Hepatocyte (in vitro differentiated cells): Measurements from ENCODE around the gene WASF2. TPM values are rescaled to one million over a fixed set of nuclear protein-coding genes. Genes with fewer than 3 reads are reported as not detected.
A peak's percentile ranks its signal among the peaks of the same experiment; 100 is the strongest.

Source experiments
- DNase-seq: peaks from one replicate; pipeline ENCODE4 v3.0.0-alpha.2; 2016; ENCODE audit warnings: low spot score
- H2AFZ ChIP-seq: fragments of 200-600 bp; sonication (generic); 2 replicates; pipeline ENCODE4 v1.6.0; 2016; ENCODE audit warnings: antibody characterized with exemption, mild to moderate bottlenecking
- H3K27ac ChIP-seq: fragments of 200-600 bp; sonication (generic); 2 replicates; pipeline ENCODE4 v1.5.1; 2016; ENCODE audit warnings: mild to moderate bottlenecking
- H3K27me3 ChIP-seq: fragments of 200-600 bp; sonication (generic); 2 replicates; pipeline ENCODE4 v1.6.1; 2016
- H3K36me3 ChIP-seq: fragments of 200-600 bp; sonication (generic); replicated peaks from 2 replicates; pipeline ENCODE4 v1.5.1; 2016; ENCODE audit warnings: low read depth; ENCODE audit not compliant: insufficient read depth
- H3K4me1 ChIP-seq: fragments of 200-600 bp; sonication (generic); 2 replicates; pipeline ENCODE4 v1.5.1; 2016; ENCODE audit warnings: mild to moderate bottlenecking, moderate library complexity; ENCODE audit not compliant: insufficient read depth
- H3K4me2 ChIP-seq: fragments of 200-600 bp; sonication (generic); 2 replicates; pipeline ENCODE4 v1.6.0; 2016
- H3K4me3 ChIP-seq: fragments of 200-600 bp; sonication (generic); 2 replicates; pipeline ENCODE4 v1.5.1; 2016; ENCODE audit warnings: mild to moderate bottlenecking
- H3K79me2 ChIP-seq: fragments of 200-600 bp; sonication (generic); 2 replicates; pipeline ENCODE4 v1.6.0; 2017; ENCODE audit warnings: mild to moderate bottlenecking
- H3K9me2 ChIP-seq: fragments of 200-600 bp; sonication (generic); replicated peaks from 2 replicates; pipeline ENCODE4 v1.6.0; 2017; ENCODE audit warnings: mild to moderate bottlenecking; ENCODE audit not compliant: insufficient read depth
- H3K9me3 ChIP-seq: fragments of 200-600 bp; sonication (generic); 2 replicates; pipeline ENCODE4 v1.5.1; 2016; ENCODE audit warnings: low read depth, mild to moderate bottlenecking
- H4K20me1 ChIP-seq: fragments of 200-600 bp; sonication (generic); 2 replicates; pipeline ENCODE4 v1.6.0; 2016; ENCODE audit warnings: mild to moderate bottlenecking; ENCODE audit not compliant: insufficient read depth, poor library complexity, severe bottlenecking
- CTCF ChIP-seq: fragments of 200-600 bp; sonication (generic); IDR thresholded peaks from 2 replicates; pipeline ENCODE4 v1.5.1; 2016; ENCODE audit warnings: antibody characterized with exemption, mild to moderate bottlenecking; ENCODE audit not compliant: poor library complexity
- EZH2 ChIP-seq: fragments of 200-600 bp; sonication (generic); IDR thresholded peaks from 2 replicates; pipeline ENCODE4 v1.6.1; 2016; ENCODE audit warnings: antibody characterized with exemption, mild to moderate bottlenecking, borderline replicate concordance
- EZH2phosphoT487 ChIP-seq: fragments of 200-600 bp; sonication (generic); IDR thresholded peaks from one replicate; pipeline ENCODE4 v1.6.1; 2018; ENCODE audit warnings: antibody characterized with exemption, mild to moderate bottlenecking, low read depth, moderate library complexity; ENCODE audit not compliant: unreplicated experiment, severe bottlenecking
- WGBS: methylation state at CpG from one replicate; pipeline ENCODE4 v1.1.6; 2016; ENCODE audit warnings: low lambda C conversion rate; ENCODE audit errors: missing lambda C conversion rate; 5-methylcytosine and 5-hydroxymethylcytosine counted together
- polyA plus RNA-seq: library from polyadenylated mRNA; unstranded; fragments of >200 nt; fragmentation: Nextera tagmentation; extraction: Ambion mirVana; gene quantifications from 2 replicates; pipeline ENCODE4 v1.2.1, GENCODE V29; 2016
- total RNA-seq: library from RNA; depleted of rRNA; stranded (reverse); fragments of >200 nt; gene quantifications from 2 replicates; pipeline ENCODE4 v1.2.3, GENCODE V29; 2014

The WASF2 gene
- total and polyA plus RNA-seq, 2 experiments from 2014 or later: 28.5 to 45.6 TPM

GRCh38 chr1:27487966-27488884 lies 1.7 kb downstream of the WASF2 start:
- peak; percentile 38 for DNase-seq
- H2AFZ ChIP-seq: no peak overlapping the region
- peaks cover 63% of the 10 kb centered on the region for H3K79me2 ChIP-seq
- peak overlapping the region; percentile 96 for H3K27ac ChIP-seq
- peak overlapping the region; percentile 87 for H3K4me3 ChIP-seq
- peaks cover 44% of the 10 kb centered on the region for H4K20me1 ChIP-seq
- no peaks in the 10 kb centered on the region for H3K9me3 ChIP-seq
- no peaks in the 10 kb centered on the region for H3K36me3 ChIP-seq
- H3K4me2 ChIP-seq: peak overlapping the region; percentile 86
- peaks cover 8% of the 10 kb centered on the region for H3K4me1 ChIP-seq
- TF ChIP-seq CTCF: no peak
- TF ChIP-seq EZH2phosphoT487: no peak
- TF ChIP-seq EZH2: no peak
- H3K27me3 ChIP-seq: no peaks in the 10 kb centered on the region
- WGBS: 29% methylated on average over 6 of the region's 6 CpGs
- no peaks in the 10 kb centered on the region for H3K9me2 ChIP-seq

GRCh38 chr1:27485363-27485762 lies 4.6 kb downstream of the WASF2 start:
- DNase-seq: no peak
- no peaks in the 10 kb centered on the region for H3K36me3 ChIP-seq
- H3K27ac ChIP-seq: no peak overlapping the region
- WGBS: 100% methylated on average over 1 of the region's 1 CpG
- H3K9me2 ChIP-seq: no peaks in the 10 kb centered on the region
- H4K20me1 ChIP-seq: peaks cover 73% of the 10 kb centered on the region
- no peaks in the 10 kb centered on the region for H3K9me3 ChIP-seq
- TF ChIP-seq EZH2phosphoT487 (no peak), CTCF (no peak), EZH2 (no peak)
- H3K4me2 ChIP-seq: no peak overlapping the region
- H3K4me1 ChIP-seq: peaks cover 4% of the 10 kb centered on the region
- H3K4me3 ChIP-seq: no peak overlapping the region
- peaks cover 92% of the 10 kb centered on the region for H3K79me2 ChIP-seq
- H2AFZ ChIP-seq: no peak overlapping the region
- no peaks in the 10 kb centered on the region for H3K27me3 ChIP-seq

- H4K20me1 ChIP-seq: peaks cover 90% of the 10 kb centered on the region
- 94% methylated on average over 2 of the region's 2 CpGs for WGBS
- TF ChIP-seq EZH2 (no peak), CTCF (no peak), EZH2phosphoT487 (no peak)
- no peak for DNase-seq
- H3K27ac ChIP-seq: no peak overlapping the region
- H3K79me2 ChIP-seq: peaks cover 97% of the 10 kb centered on the region
- no peaks in the 10 kb centered on the region for H3K36me3 ChIP-seq
- H3K4me3 ChIP-seq: no peak overlapping the region
- H3K4me1 ChIP-seq: peaks cover 4% of the 10 kb centered on the region
- no peaks in the 10 kb centered on the region for H3K27me3 ChIP-seq
- H3K9me3 ChIP-seq: no peaks in the 10 kb centered on the region
- H3K4me2 ChIP-seq: no peak overlapping the region
- H2AFZ ChIP-seq: no peak overlapping the region
- no peaks in the 10 kb centered on the region for H3K9me2 ChIP-seq
Observed at GRCh38 chr1:27483659-27484058, 6.3 kb downstream of the WASF2 start.
